Caco-2 (cell line): Measurements from ENCODE around the gene RCN1. TPM values are rescaled to one million over a fixed set of nuclear protein-coding genes. Genes with fewer than 3 reads are reported as not detected.
"Not testable (repeated sequence)": the region's sequence is repeated elsewhere in the genome, so short reads cannot be mapped to it uniquely, and the experiment has no call there.

Experiments
- BruUV-seq: library from RNA; stranded (reverse); fragments of 400-500 nt; replicated peaks from 2 replicates; lab custom pipeline; 2021; lab: Mats Ljungman, UMichigan
- CTCF ChIA-PET: fragments of 300-600 bp; sonication (Branson Sonifier 250); formaldehyde crosslinking; loops from one replicate; lab custom pipeline; 2022; ENCODE audit warnings: antibody characterized with exemption; lab: Charles Lee
- POLR2A ChIA-PET: fragments of 300-600 bp; sonication (Branson Sonifier 250); formaldehyde crosslinking; loops from one replicate; lab custom pipeline; 2022; ENCODE audit warnings: antibody characterized with exemption; lab: Charles Lee
- DNase-seq, 2 experiments: peaks; one replicate each; pipeline versions ENCODE4 v3.0.0 to v3.0.0-alpha.2; 2020 to 2022
- H3K27me3 ChIP-seq: replicated peaks from 2 replicates; pipeline ENCODE4 v1.6.0; 2011; ENCODE audit warnings: low read length; ENCODE audit not compliant: control insufficient read depth, insufficient read depth
- H3K36me3 ChIP-seq: 2 replicates; pipeline ENCODE4 v1.5.1; 2011; ENCODE audit warnings: low read length; ENCODE audit not compliant: control insufficient read depth, insufficient read depth
- H3K4me1 ChIP-seq: fragments of 250-450 bp; sonication (Bioruptor Pico); 2 replicates; pipeline ENCODE4 v1.5.1; 2020; ENCODE audit warnings: mild to moderate bottlenecking
- H3K4me3 ChIP-seq: 2 replicates; pipeline ENCODE4 v1.5.1; 2011; ENCODE audit warnings: low read depth, mild to moderate bottlenecking, control low read depth, low read length
- H3K9me3 ChIP-seq: fragments of 250-450 bp; sonication (Bioruptor Pico); 2 replicates; pipeline ENCODE4 v1.5.1; 2020; ENCODE audit warnings: mild to moderate bottlenecking, moderate library complexity
- H3K27ac Mint-ChIP-seq: one replicate; pipeline ENCODE4 v1.8.0; 2022; ENCODE audit warnings: mixed read lengths; ENCODE audit not compliant: unreplicated experiment
- H3K27me3 Mint-ChIP-seq: one replicate; pipeline ENCODE4 v1.8.0; 2022; ENCODE audit warnings: mixed read lengths; ENCODE audit not compliant: insufficient read depth, unreplicated experiment
- H3K36me3 Mint-ChIP-seq: one replicate; pipeline ENCODE4 v1.8.0; 2022; ENCODE audit warnings: mild to moderate bottlenecking, mixed read lengths; ENCODE audit not compliant: insufficient read depth, unreplicated experiment
- H3K4me1 Mint-ChIP-seq: one replicate; pipeline ENCODE4 v1.8.0; 2022; ENCODE audit warnings: low read depth, mixed read lengths; ENCODE audit not compliant: unreplicated experiment
- H3K4me3 Mint-ChIP-seq: one replicate; pipeline ENCODE4 v1.8.0; 2022; ENCODE audit warnings: mild to moderate bottlenecking, moderate library complexity, mixed read lengths; ENCODE audit not compliant: unreplicated experiment
- H3K9me3 Mint-ChIP-seq: one replicate; pipeline ENCODE4 v1.8.0; 2022; ENCODE audit warnings: mixed read lengths; ENCODE audit not compliant: unreplicated experiment
- CTCF ChIP-seq, 2 experiments: fragments of 200-600 bp in 1 of 2; IDR thresholded peaks; 1 replicate in 1 of 2; 2 replicates in 1 of 2; pipeline versions ENCODE4 v1.5.1 to v1.8.0; 2011 to 2022; ENCODE audit warnings: antibody characterized with exemption in 1 of 2, control low read depth in 1 of 2, inconsistent platforms in 1 of 2, low read depth in 1 of 2, low read length in 1 of 2, mild to moderate bottlenecking in 1 of 2, moderate library complexity in 1 of 2; ENCODE audit not compliant: insufficient read depth in 1 of 2, severe bottlenecking in 1 of 2, unreplicated experiment in 1 of 2
- intact Hi-C: fragments of 100-400 bp; cut with micrococcal nuclease; formaldehyde crosslinking; loops from one replicate; pipeline ENCODE4 v1.10.0; 2022; ENCODE audit not compliant: unreplicated experiment
- total RNA-seq: library from RNA; stranded (reverse); gene quantifications from 2 replicates; pipeline ENCODE4 v1.2.3, GENCODE V29; 2022

Gene RCN1
- total RNA-seq, 1 experiment from 2014 or later = 185 TPM

- H3K36me3 Mint-ChIP-seq = peaks cover 76% of the 10 kb centered on the region
- Histone ChIP-seq H3K36me3 (peaks cover 5% of the 10 kb centered on the region; the same call in 1 of the 2 replicates), H3K27me3 (no peaks in the 10 kb centered on the region), H3K4me1 (peaks cover 16% of the 10 kb centered on the region; the same call in 1 of the 2 replicates), H3K4me3 (no peak overlapping the region), H3K9me3 (no peaks in the 10 kb centered on the region)
- no peak overlapping the region for H3K27ac Mint-ChIP-seq
- CTCF ChIA-PET = no interaction called here
- no peaks in the 10 kb centered on the region for H3K9me3 Mint-ChIP-seq
- no peak overlapping the region for H3K4me3 Mint-ChIP-seq
- TF ChIP-seq CTCF (IDR thresholded peaks at IDR 0.05; ENCODE audit: insufficient read depth in 1 of 2, low read depth in 1 of 2, low read length in 1 of 2, severe bottlenecking in 1 of 2, unreplicated experiment in 1 of 2) = no peak
- DNase-seq = no peak
- no peaks in the 10 kb centered on the region for H3K27me3 Mint-ChIP-seq
- BruUV-seq = no TSS peak
- intact Hi-C loops = loop anchor here (5.0 kb wide), 1 partner anchor 33 kb away; no protein-coding TSS in a partner anchor
- H3K4me1 Mint-ChIP-seq = peaks cover 12% of the 10 kb centered on the region
- POLR2A ChIA-PET = no interaction called here
Measured at GRCh38 chr11:32100495-32100894, 9.6 kb downstream of the RCN1 start.

- no peak for TF ChIP-seq CTCF (IDR thresholded peaks at IDR 0.05; ENCODE audit: insufficient read depth in 1 of 2, low read depth in 1 of 2, low read length in 1 of 2, severe bottlenecking in 1 of 2, unreplicated experiment in 1 of 2)
Measured at GRCh38 chr11:32101791-32102190, 10.9 kb downstream of the RCN1 start.

GRCh38 chr11:32103121-32103719 is 12.3 kb downstream of the RCN1 start:
- H3K9me3 Mint-ChIP-seq, H3K27me3 ChIP-seq, H3K4me3 ChIP-seq, H3K27me3 Mint-ChIP-seq, CTCF ChIA-PET, BruUV-seq, H3K27ac Mint-ChIP-seq, H3K36me3 ChIP-seq, H3K9me3 ChIP-seq, H3K4me3 Mint-ChIP-seq: not testable (repeated sequence)
- Mint-ChIP-seq H3K4me1 (peaks cover 12% of the 10 kb centered on the region), H3K36me3 (peaks cover 68% of the 10 kb centered on the region)
- intact Hi-C loops = loop anchor here (1.0 to 5.0 kb wide), 3 partner anchors 12 to 51 kb away; partner anchors contain the start of gene RCN1
- POLR2A ChIA-PET = interaction anchor here (0.7 kb wide), 1 partner anchor 13 kb away, joined by 3 read pairs; no protein-coding TSS in a partner anchor
- peak; percentile 41 to 57 for DNase-seq
- H3K4me1 ChIP-seq = peaks cover 16% of the 10 kb centered on the region; the same call in 1 of the 2 replicates

More at GRCh38 chr11:32101791-32102190, 10.9 kb downstream of the RCN1 start:
- Mint-ChIP-seq H3K9me3 (no peaks in the 10 kb centered on the region), H3K4me3 (no peak overlapping the region), H3K27me3 (no peaks in the 10 kb centered on the region), H3K36me3 (peaks cover 83% of the 10 kb centered on the region), H3K27ac (no peak overlapping the region), H3K4me1 (peaks cover 12% of the 10 kb centered on the region)
- no peak for DNase-seq
- BruUV-seq = no TSS peak
- H3K9me3 ChIP-seq = no peaks in the 10 kb centered on the region
- POLR2A ChIA-PET = no interaction called here
- CTCF ChIA-PET = interaction anchor here (1.4 kb wide), 1 partner anchor 74 kb away, joined by 3 read pairs; no protein-coding TSS in a partner anchor
- peaks cover 5% of the 10 kb centered on the region; the same call in 1 of the 2 replicates for H3K36me3 ChIP-seq
- intact Hi-C loops = loop anchor here (5.0 kb wide), 1 partner anchor 34 kb away; no protein-coding TSS in a partner anchor
- H3K27me3 ChIP-seq = no peaks in the 10 kb centered on the region
- peaks cover 16% of the 10 kb centered on the region; the same call in 1 of the 2 replicates for H3K4me1 ChIP-seq
- no peak overlapping the region for H3K4me3 ChIP-seq
